H1 (cell line): ENCODE data around the gene BET1L. TPM values are rescaled to one million over a fixed set of nuclear protein-coding genes. Genes with fewer than 3 reads are reported as not detected.

Experiments
- ATF3 ChIP-seq: IDR thresholded peaks from 2 replicates; pipeline ENCODE4 v1.6.1; 2011; ENCODE audit warnings: low read depth, mild to moderate bottlenecking, low read length; ENCODE audit not compliant: insufficient read depth
- CHD1 ChIP-seq: IDR thresholded peaks from 2 replicates; pipeline ENCODE4 v1.6.1; 2012; ENCODE audit warnings: low read depth, low read length, improper control_type of control experiment
- GTF2F1 ChIP-seq: IDR thresholded peaks from 2 replicates; pipeline ENCODE4 v1.6.1; 2012; ENCODE audit warnings: low read depth, low read length, improper control_type of control experiment, borderline replicate concordance
- HDAC2 ChIP-seq, 2 experiments: fragments of 300-600 bp in 1 of 2; sonication (generic) in 1 of 2; IDR thresholded peaks; 2 replicates each; pipeline ENCODE4 v1.6.1; 2011 to 2012; ENCODE audit warnings: low read depth in 2 of 2, low read length in 2 of 2, mild to moderate bottlenecking in 2 of 2, moderate library complexity in 2 of 2, borderline replicate concordance in 1 of 2, inconsistent platforms in 1 of 2
- JUND ChIP-seq: IDR thresholded peaks from 2 replicates; pipeline ENCODE4 v1.6.1; 2011; ENCODE audit warnings: mild to moderate bottlenecking, improper control_type of control experiment, low read length
- KDM1A ChIP-seq: fragments of 200-600, 300-600 bp; sonication (generic); IDR thresholded peaks from 2 replicates; pipeline ENCODE4 v1.7.1; 2016; ENCODE audit warnings: mild to moderate bottlenecking, low read length, borderline replicate concordance
- KDM5A ChIP-seq: fragments of 200-600 bp; IDR thresholded peaks from 2 replicates; pipeline ENCODE4 v1.7.1; 2012; ENCODE audit warnings: mild to moderate bottlenecking, low read length, inconsistent platforms, mixed read lengths
- MAFK ChIP-seq: IDR thresholded peaks from 2 replicates; pipeline ENCODE4 v1.6.1; 2012; ENCODE audit warnings: low read depth, mild to moderate bottlenecking, improper control_type of control experiment, low read length
- NANOG ChIP-seq: IDR thresholded peaks from 2 replicates; pipeline ENCODE4 v1.6.1; 2011; ENCODE audit warnings: low read length, low read depth, mild to moderate bottlenecking, inconsistent platforms; ENCODE audit not compliant: insufficient read depth, poor library complexity, severe bottlenecking
- NRF1 ChIP-seq: IDR thresholded peaks from 2 replicates; pipeline ENCODE4 v1.6.1; 2011; ENCODE audit warnings: mild to moderate bottlenecking, low read depth, low read length, improper control_type of control experiment
- POLR2AphosphoS5 ChIP-seq: IDR thresholded peaks from 2 replicates; pipeline ENCODE4 v1.6.1; 2011; ENCODE audit warnings: low read depth, low read length
- RNF2 ChIP-seq: fragments of 200-900, 300-1000 bp; sonication (generic); IDR thresholded peaks from 2 replicates; pipeline ENCODE4 v1.7.1; 2016; ENCODE audit warnings: borderline replicate concordance, low read depth, mild to moderate bottlenecking, antibody characterized with exemption, low read length; ENCODE audit not compliant: poor library complexity, severe bottlenecking; ENCODE audit errors: missing control alignments
- SIN3A ChIP-seq, 2 experiments: IDR thresholded peaks in 1 of 2; conservative IDR thresholded peaks in 1 of 2; 2 replicates each; pipeline ENCODE4 v1.6.1; 2011 to 2012; ENCODE audit warnings: low read length in 2 of 2, improper control_type of control experiment in 1 of 2, low read depth in 1 of 2, mild to moderate bottlenecking in 1 of 2
- SIX5 ChIP-seq: IDR thresholded peaks from 2 replicates; pipeline ENCODE4 v1.6.1; 2011; ENCODE audit warnings: mild to moderate bottlenecking, low read depth, low read length
- SP2 ChIP-seq: IDR thresholded peaks from 2 replicates; pipeline ENCODE4 v1.6.1; 2012; ENCODE audit warnings: mild to moderate bottlenecking, low read length, inconsistent platforms
- SP4 ChIP-seq: IDR thresholded peaks from 2 replicates; pipeline ENCODE4 v1.6.1; 2012; ENCODE audit warnings: low read length, inconsistent platforms
- TAF7 ChIP-seq: optimal IDR thresholded peaks from 2 replicates; pipeline ENCODE3; 2011; ENCODE audit warnings: low read depth, mild to moderate bottlenecking, inconsistent platforms, low read length, moderate library complexity, borderline replicate concordance
- TBP ChIP-seq: IDR thresholded peaks from 2 replicates; pipeline ENCODE4 v1.6.1; 2011; ENCODE audit warnings: low read depth, low read length, improper control_type of control experiment
- TEAD4 ChIP-seq: IDR thresholded peaks from 2 replicates; pipeline ENCODE4 v1.6.1; 2012; ENCODE audit warnings: low read depth, low read length, inconsistent platforms, mixed read lengths
- USF2 ChIP-seq: IDR thresholded peaks from 2 replicates; pipeline ENCODE4 v1.6.1; 2011; ENCODE audit warnings: low read length, improper control_type of control experiment
- YY1 ChIP-seq: IDR thresholded peaks from 2 replicates; pipeline ENCODE4 v1.6.1; 2011; ENCODE audit warnings: low read depth, mild to moderate bottlenecking, low read length
- ZNF274 ChIP-seq: IDR thresholded peaks from 2 replicates; pipeline ENCODE4 v1.7.0; 2012; ENCODE audit warnings: low read length, borderline replicate concordance; ENCODE audit errors: extremely low read depth
- polyA plus RNA-seq, 7 experiments: library from polyadenylated mRNA; depleted of rRNA in 3 of 7; stranded (reverse) in 5 of 7; unstranded in 2 of 7; fragments of >200 nt in 5 of 7; fragments of 200-250 nt in 2 of 7; gene quantifications; 1 replicate in 5 of 7; 2 replicates in 1 of 7; 4 replicates in 1 of 7; pipeline versions ENCODE4 v1.2.1 to v1.2.3, GENCODE V29; 2011 to 2013; ENCODE audit warnings: missing spikeins in 2 of 7, mixed read lengths in 2 of 7
- total RNA-seq: library from RNA; stranded (reverse); fragmentation: NEBNext Ultra II Directional; extraction: Animal tissue kit (Norgen Biotek cat#: 25700); gene quantifications from 2 replicates; pipeline ENCODE4 v1.2.1, GENCODE V29; 2021

The BET1L gene
- total and polyA plus RNA-seq, 2 of the 8 experiments (the other 6 are each of a cell fraction or from before 2014, with no cell fraction given) = 40.2 to 61.9 TPM

- 0 out of 4 replicates have a peak, but pooled peaks of 1 of the 2 experiments have one; percentile 85 for TF ChIP-seq SIN3A (conservative IDR thresholded peaks at IDR 0.05 in 1 of 2, IDR thresholded peaks at IDR 0.05 in 1 of 2; ENCODE audit: low read depth in 1 of 2, low read length in 2 of 2)
- TF ChIP-seq MAFK = no peak
- no peak for TF ChIP-seq SP2
- TF ChIP-seq SP4 = 0 out of 2 replicates have a peak, but pooled peaks have one; percentile 33
- TF ChIP-seq TAF7 = no peak
- no peak for TF ChIP-seq TEAD4
- TF ChIP-seq USF2 = no peak
- no peak for TF ChIP-seq NRF1
- TF ChIP-seq CHD1 = no peak
- no peak for TF ChIP-seq NANOG
- TF ChIP-seq ZNF274 = no peak
- no peak for TF ChIP-seq KDM1A
- no peak for TF ChIP-seq HDAC2 (IDR thresholded peaks at IDR 0.05; ENCODE audit: borderline replicate concordance in 1 of 2, low read depth in 2 of 2, low read length in 2 of 2)
- TF ChIP-seq JUND = no peak
- no peak for TF ChIP-seq ATF3
- TF ChIP-seq RNF2 = no peak
- no peak for TF ChIP-seq POLR2AphosphoS5
- 0 out of 2 replicates have a peak, but pooled peaks have one; percentile 73 for TF ChIP-seq YY1
- TF ChIP-seq TBP = peak; percentile 57; the same call in 1 of the 2 replicates
- no peak for TF ChIP-seq GTF2F1
- TF ChIP-seq SIX5 = no peak
- no peak for TF ChIP-seq KDM5A
Measured at GRCh38 chr11:235997-236773, 29.0 kb upstream of the BET1L start, which contains the start of gene SIRT3 (continued).
